GM19467 (cell line): ENCODE measurements around the gene BICD2.
"Not testable (repeated sequence)": the region's sequence is repeated elsewhere in the genome, so short reads cannot be mapped to it uniquely, and the experiment has no call there.

Experiments
- ATAC-seq: cut with Tn5 transposase; IDR thresholded peaks from one replicate; pipeline ENCODE4 v1.9.1; 2021; ENCODE audit warnings: mild to moderate bottlenecking, moderate library complexity; ENCODE audit not compliant: unreplicated experiment

Gene BICD2

GRCh38 chr9:92764381-92764987 lies at the start of gene BICD2:
TSS of gene BICD2 (minus strand) at chr9:92764833. CDS start at chr9:92764744, 89 bp downstream.
- ATAC-seq: no peak

DNA sequence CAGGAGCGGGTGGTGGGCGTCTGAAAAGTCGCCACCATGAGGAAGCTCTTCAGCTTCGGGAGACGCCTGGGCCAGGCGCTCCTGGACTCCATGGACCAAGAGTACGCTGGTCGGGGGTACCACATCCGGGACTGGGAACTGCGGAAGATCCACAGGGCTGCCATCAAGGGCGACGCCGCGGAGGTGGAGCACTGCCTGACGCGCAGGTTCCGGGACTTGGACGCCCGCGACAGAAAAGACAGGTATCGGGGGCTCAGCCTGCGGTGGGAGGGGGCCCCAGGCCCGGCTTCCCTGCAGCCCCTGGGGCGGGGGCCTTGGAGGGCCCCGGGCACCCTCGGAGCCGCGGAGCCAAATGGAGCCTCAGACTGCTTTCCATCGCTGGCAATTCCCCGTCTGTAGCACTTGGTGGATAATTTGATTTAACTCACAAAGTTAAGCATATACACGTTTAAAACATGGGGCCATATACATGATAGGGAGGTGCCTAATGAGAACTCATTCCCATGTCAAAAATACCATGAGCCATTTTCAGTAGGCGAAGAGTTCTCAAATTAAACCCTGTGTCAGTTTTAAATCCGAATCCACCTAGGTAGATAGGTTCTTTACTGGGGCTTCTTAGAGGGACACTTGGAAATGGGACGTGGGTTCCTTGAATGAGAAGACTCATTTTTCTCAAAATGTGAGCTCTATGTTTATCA lies 45.1 kb upstream of the BICD2 start:
- ATAC-seq: not testable (repeated sequence)

GRCh38 chr9:92808726-92809451 lies 44.3 kb upstream of the BICD2 start:
- ATAC-seq: no peak

GRCh38 chr9:92807757-92808725 lies 43.4 kb upstream of the BICD2 start:
- ATAC-seq: no peak

- no peak for ATAC-seq
Measured at GRCh38 chr9:92807031-92807756, 42.6 kb upstream of the BICD2 start.

DNA sequence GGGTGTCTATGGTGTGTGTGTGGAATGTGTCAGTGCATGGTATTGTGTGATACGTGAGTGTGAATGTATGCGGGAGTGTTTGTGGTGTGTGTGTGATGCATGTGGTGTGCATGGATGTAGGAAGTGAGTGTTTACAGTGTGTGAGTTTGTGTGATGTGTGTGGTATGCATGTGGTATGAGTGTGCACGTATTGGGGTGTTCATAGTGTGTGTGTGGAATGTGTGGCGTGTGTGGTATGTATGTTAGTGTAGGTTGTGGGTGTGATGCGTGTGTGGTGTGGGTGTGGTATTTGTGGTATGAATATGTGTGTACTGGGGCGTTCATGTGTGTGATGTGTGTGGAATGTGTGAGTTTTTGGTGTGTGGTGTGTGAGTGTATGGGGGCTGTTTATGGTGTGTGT lies 40.1 kb upstream of the BICD2 start:
- no peak for ATAC-seq

DNA sequence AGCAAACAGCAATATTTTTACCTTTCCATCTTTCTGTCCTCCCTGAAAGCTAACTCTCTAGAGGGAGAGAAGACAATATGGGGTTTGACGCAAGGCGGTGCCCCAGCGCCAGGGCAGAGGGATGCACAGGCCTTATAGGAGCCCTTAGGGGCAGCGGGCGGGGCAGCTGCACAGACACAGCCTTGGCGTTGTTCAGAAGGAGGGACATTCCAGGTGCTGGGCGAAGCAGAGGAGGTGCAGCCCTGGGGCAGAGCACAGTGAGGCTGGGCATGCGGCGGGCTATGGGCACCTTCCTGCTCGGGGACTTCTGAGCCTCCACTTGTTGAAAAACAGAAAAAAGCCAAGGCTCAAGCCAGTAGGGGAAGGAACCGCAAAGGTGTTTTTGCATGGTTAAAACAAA lies 33.7 kb upstream of the BICD2 start:
- ATAC-seq: no peak

- not testable (repeated sequence) for ATAC-seq
Measured at GRCh38 chr9:92796337-92796804, 31.7 kb upstream of the BICD2 start.

DNA sequence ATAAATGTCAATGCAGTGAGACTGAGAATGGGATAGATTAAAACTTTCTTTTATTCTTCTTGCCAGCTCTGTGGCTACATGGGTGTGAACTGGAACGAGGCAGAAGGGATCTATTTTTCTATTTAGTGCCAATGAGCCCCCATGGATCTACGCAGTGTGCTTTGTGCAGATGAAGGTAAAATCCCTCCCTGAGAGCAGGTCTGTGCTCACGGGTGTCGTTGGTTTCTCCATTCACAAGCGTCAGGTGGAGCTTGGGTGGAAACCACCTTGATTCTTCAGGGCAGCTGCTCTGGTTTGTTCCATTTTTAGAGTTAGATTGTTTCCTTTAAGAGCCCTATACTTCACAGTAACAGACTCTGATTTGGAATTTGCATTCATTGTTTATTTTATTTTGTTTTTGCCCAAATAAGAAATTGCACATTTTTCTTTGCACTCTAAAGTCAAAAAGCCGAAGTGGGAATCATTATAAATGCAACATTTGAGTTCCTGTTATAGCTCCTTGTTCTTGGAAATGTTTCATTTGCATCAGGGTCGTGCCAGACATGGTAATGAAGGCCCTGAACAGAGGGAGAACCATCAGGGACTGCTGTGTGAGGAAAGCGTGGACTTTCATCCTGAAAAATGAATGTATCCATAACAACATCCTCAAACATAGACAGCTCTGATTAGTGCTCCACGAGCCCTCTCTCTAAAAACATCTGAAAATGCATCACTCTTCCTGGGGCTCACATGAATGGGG lies 31.1 kb upstream of the BICD2 start:
- no peak for ATAC-seq

DNA sequence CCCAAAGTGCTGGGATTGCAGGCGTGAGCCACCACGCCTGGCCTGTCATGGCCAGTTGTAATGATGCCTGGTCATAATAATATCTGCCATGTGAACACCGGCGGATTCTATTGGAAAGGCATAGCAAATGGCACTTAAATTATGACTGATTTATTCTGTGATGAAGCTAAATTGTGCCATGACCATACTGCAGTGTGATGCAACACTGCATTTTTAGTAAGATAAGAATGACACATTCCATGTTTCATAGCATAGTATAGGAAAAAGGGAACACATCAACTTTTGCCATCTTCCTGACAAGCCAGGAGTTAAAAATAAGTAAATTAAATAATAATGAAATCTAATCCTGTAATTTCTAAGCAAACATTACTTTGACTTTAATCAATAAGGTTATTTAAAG lies 30.4 kb upstream of the BICD2 start:
- ATAC-seq: no peak

- ATAC-seq: no peak
Measured at GRCh38 chr9:92794426-92794825, 29.8 kb upstream of the BICD2 start.

- ATAC-seq: no peak
Measured at GRCh38 chr9:92790542-92791527, 26.2 kb upstream of the BICD2 start.

DNA sequence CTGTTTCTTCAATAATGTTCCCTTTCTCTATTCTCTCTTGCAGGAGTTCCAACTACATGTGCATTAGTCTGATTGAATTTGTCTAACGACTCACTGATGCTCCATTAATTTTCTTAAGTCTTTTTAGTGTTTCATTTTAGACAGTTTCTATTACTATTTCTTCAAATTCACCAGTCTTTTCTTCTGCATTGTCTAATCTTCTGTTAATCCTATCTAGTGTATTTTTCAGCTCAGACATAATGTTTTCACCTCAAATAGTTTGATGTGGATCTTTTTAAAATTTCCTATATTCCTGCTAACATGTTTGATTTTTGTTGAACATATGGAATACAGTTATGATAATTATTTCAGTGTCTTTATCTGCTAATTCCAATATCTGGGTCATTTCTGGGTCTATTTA lies 21.7 kb upstream of the BICD2 start:
- no peak for ATAC-seq

GRCh38 chr9:92781899-92782298 lies 17.3 kb upstream of the BICD2 start:
- no peak for ATAC-seq

DNA sequence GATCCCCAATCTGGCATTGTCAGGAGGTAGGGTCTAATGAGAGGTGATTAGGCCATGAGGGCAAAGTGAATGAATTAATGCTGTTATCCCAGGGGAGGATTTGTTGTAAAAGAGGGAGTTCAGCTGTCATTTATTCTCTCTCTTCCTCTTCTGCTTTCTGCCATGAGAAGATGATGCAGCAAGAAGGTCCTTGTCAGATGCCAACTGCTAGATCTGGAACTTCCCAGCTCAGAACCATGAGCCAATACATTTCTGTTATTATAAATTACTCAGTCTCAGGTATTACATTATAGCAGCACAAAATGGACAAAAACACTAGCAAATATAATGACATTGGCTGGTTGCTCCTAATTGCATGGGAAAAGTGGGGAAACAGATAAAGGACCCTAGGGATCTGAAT lies 15.6 kb upstream of the BICD2 start:
- no peak for ATAC-seq

DNA sequence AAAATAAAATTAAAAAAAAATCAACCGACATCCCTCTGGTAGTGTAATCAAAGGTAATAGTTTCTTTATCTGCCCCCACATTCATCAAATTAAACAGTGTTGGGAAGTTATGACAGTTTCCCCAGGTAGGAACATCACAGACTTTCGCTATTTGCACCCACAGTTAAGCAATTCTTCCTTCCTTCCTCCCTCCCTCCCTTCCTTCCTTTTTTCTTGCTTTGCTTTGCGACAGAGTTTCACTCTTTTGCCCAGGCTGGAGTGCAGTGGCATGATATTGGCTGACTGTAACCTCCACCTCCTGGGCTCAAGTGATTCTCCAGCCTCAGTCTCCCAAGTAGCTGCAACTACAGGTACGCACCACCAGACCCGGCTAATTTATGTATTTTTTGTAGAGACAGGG lies 10.8 kb upstream of the BICD2 start:
- no peak for ATAC-seq

- ATAC-seq: no peak
Measured at GRCh38 chr9:92774274-92774673, 9.6 kb upstream of the BICD2 start.

- ATAC-seq: no peak
Measured at GRCh38 chr9:92773810-92774209, 9.2 kb upstream of the BICD2 start.
